Fibroblast of the aortic adventitia (primary cell): ENCODE data around the gene AP2A2. TPM values are rescaled to one million over a fixed set of nuclear protein-coding genes. Genes with fewer than 3 reads are reported as not detected.

Experiments
- DNase-seq: peaks from one replicate; pipeline ENCODE4 v3.0.0-alpha.2; 2010; ENCODE audit warnings: low read depth
- H3K4me3 ChIP-seq: 2 replicates; pipeline ENCODE4 v1.5.1; 2011; ENCODE audit warnings: low read depth, mild to moderate bottlenecking, control low read depth, low read length, moderate library complexity
- total RNA-seq: library from RNA; depleted of rRNA; stranded (reverse); fragments of >200 nt; gene quantifications from 2 replicates; pipeline ENCODE4 v1.2.3, GENCODE V29; 2012; ENCODE audit warnings: low replicate concordance
- TF ChIP-seq, protein P1 (sequence below): IDR thresholded peaks from 2 replicates; pipeline ENCODE4 v1.5.1; 2011; ENCODE audit warnings: mild to moderate bottlenecking, low read length, control low read depth, inconsistent platforms; ENCODE audit not compliant: insufficient read depth

AP2A2 gene
- total RNA-seq, 1 donor, result 72.9 TPM

DNA sequence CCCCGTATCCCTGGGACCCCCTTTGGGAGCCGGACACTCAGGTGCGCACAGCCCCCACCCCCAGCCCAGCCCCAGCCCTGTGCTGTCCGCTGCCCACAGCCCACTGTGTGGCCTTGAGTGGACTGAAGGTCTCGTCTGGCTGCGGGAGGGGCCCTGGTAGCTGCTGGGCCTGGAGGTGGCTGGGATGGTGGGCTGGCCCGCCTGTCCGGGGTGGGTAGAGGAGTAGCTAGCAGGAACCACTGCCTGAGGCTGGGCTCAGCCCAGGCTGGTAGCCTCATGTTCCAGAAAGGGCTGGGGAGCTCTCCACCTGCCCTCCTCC, 115.4 kb downstream of the AP2A2 start:
- H3K4me3 ChIP-seq, result no peak overlapping the region
- DNase-seq, result no peak
- TF ChIP-seq, protein P1, sequence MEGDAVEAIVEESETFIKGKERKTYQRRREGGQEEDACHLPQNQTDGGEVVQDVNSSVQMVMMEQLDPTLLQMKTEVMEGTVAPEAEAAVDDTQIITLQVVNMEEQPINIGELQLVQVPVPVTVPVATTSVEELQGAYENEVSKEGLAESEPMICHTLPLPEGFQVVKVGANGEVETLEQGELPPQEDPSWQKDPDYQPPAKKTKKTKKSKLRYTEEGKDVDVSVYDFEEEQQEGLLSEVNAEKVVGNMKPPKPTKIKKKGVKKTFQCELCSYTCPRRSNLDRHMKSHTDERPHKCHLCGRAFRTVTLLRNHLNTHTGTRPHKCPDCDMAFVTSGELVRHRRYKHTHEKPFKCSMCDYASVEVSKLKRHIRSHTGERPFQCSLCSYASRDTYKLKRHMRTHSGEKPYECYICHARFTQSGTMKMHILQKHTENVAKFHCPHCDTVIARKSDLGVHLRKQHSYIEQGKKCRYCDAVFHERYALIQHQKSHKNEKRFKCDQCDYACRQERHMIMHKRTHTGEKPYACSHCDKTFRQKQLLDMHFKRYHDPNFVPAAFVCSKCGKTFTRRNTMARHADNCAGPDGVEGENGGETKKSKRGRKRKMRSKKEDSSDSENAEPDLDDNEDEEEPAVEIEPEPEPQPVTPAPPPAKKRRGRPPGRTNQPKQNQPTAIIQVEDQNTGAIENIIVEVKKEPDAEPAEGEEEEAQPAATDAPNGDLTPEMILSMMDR, result no peak

DNA sequence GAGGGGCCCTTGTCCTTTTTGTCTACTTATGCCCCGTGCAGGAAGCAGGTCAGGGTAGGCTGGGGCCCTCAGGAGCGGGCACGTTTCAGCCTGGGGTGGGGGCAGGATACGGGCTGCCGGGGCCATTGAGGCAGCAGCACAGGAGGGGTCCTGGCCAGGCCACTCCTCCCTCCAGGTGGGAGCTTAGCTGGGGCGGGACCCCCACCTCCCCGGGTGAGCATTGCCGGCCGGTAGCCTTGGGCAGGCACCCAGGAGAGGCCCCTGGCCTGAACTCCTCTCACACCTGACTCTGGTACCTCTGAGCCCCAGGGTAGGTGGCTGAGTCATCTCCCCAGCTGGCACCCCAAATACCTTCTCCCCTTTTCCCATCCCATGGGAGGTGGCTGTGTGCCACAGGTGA, 115.8 kb downstream of the AP2A2 start:
- no peak overlapping the region for H3K4me3 ChIP-seq
- DNase-seq, result no peak
- TF ChIP-seq, protein P1, result no peak

DNA sequence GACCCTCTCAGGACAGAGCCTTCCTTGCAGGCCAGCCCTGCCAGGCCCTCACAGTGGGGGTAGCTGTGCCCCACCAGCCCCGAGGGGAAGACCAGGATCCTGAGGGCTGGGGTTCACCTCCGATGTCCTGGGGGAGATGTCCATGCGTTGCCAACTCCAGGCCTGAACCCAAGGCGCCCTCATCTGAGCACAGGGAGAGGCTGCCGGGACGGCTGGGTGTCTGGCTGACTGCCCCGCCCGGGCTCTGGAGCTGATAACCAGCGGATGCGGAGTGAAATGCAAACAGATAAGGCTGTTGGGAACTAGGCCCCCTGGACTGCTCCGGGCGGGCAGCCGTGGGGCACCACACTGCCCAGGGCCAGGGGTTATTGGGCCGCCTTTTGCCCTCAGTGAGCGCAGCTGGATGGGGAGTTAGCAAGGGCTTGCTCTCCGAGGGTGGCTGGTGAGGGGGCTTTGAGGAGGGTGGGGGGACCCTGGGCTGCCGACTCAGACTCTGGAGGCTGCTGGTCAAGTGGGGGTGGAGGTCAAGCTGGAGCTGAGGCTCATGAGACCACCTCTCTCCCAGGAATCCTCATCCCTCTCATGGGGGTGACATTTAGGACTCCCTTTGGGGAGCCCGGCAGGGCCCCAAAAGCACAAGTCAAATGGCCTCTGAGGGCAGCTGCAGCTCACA, 116.4 kb downstream of the AP2A2 start:
- TF ChIP-seq, protein P1, result no peak
- peak; percentile 37 for DNase-seq

DNA sequence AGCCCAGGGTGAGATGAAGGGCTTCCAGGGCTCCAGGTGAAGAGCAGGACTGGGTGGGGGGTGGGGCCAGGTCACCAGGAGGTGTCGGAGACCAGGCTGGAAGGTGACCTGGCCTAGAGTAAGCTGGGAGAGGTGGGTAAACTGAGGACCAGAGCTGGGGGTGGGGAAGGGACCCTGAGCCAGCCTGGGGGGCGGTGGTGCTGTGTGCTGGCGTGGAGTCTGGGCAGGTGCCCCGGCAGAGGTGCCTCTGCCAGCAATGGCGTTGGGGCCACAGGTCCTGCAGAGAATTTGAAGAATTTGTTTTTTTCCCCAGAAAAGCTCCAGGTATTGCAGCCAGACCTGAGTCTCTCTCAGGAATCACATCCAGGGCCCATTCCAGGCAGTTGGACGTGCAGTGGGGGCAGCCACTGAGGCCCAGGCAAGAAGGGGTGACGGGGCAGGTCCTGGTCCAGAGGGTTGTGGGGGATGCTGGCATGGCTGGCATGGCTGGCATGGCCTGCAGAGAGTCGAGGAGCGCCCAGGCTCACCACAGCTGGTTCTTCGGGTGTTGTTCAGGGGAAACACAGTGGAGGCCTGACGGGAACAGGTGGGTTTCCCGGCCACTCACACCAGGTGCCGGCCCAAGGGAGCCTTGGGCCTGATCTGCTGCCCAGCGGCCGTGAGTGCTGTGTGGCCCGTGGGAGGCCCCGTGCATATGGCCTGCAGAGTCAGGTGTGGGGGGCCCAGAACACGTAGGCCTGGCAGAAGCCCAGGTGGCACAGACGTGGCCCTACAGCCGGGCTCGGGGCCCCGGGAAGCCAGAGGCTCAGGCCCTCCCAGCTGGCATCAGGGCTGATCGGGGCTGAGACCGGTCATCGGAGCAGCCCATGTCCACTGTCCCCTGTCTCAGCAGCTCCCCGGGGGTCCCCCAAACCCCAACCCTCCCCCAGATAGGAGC, 117.2 kb downstream of the AP2A2 start:
- TF ChIP-seq, protein P1, result no peak
- no peak overlapping the region for H3K4me3 ChIP-seq
- no peak for DNase-seq

More for the DNA sequence above, 116.4 kb downstream of the AP2A2 start:
- no peak overlapping the region for H3K4me3 ChIP-seq

GRCh38 chr11:1043563-1044096, 118.0 kb downstream of the AP2A2 start:
- TF ChIP-seq, protein P1, result no peak
- H3K4me3 ChIP-seq, result no peak overlapping the region
- DNase-seq, result no peak

DNA sequence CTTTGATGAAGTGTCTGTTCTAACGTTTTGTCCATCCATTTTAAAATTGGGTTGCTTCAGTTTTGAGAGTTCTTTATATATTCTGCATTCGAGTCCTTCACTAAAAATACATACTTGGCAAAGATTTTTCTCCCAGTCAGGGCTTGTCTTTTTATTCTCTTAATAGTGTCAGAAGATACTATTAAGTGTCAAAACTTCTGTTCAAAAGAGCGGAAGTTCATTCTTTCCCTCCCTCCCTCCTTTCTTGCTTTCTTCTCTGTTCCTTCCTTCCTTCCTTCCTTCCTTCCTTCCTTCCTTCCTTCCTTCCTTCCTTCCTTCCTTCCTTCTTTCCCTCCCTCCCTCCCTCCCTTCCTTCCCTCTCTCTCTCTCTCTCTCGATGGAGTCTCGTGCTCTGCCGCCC, 118.5 kb downstream of the AP2A2 start:
- TF ChIP-seq, protein P1, result no peak
- H3K4me3 ChIP-seq, result no peak overlapping the region
- DNase-seq, result no peak
